Hematopoietic multipotent progenitor cell treated with erythropoietin and hydrocortisone succinate and interleukin-3 and kit ligand, for 4 days (in vitro differentiated cells): Measurements from ENCODE around the gene PLPP6.
A peak's percentile ranks its signal among the peaks of the same experiment; 100 is the strongest.
"Not testable (repeated sequence)": the region's sequence is repeated elsewhere in the genome, so short reads cannot be mapped to it uniquely, and the experiment has no call there.

Experiments
- DNase-seq: peaks from one replicate; pipeline ENCODE4 v3.0.0-alpha.2; 2015

The PLPP6 gene

DNA sequence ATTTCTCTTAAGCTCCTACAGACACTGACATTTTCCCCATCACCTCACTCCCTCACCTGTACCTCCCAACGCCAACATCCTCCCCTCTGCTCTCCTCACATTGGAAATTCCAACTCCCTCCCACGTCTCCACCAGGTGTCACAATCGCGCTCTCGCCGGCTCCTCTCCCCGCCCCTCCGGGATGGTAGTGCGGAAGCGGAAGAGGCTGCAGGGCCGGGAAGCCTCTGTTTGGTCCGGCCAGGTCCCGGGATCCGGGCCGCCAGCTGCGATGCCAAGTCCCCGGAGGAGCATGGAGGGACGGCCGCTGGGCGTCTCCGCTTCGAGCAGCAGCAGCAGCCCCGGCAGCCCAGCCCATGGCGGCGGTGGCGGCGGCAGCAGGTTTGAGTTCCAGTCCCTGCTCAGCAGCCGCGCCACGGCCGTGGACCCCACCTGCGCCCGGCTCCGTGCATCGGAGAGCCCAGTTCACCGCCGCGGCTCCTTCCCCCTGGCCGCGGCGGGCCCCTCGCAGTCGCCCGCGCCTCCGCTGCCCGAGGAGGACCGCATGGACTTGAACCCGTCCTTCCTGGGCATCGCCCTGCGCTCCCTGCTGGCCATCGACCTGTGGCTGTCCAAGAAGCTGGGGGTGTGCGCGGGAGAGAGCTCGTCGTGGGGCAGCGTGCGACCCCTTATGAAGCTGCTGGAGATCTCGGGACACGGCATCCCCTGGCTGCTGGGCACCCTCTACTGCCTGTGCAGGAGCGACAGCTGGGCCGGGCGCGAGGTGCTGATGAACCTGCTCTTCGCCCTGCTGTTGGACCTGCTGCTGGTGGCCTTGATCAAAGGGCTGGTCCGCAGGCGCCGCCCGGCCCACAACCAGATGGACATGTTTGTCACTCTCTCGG is at the start of gene PLPP6:
Gene PLPP6, plus strand, starts transcription at position 187 of the 881 bp plus-strand sequence. Its CDS starts 82 bp downstream, at position 269.
- peak; percentile 92 for DNase-seq

DNA sequence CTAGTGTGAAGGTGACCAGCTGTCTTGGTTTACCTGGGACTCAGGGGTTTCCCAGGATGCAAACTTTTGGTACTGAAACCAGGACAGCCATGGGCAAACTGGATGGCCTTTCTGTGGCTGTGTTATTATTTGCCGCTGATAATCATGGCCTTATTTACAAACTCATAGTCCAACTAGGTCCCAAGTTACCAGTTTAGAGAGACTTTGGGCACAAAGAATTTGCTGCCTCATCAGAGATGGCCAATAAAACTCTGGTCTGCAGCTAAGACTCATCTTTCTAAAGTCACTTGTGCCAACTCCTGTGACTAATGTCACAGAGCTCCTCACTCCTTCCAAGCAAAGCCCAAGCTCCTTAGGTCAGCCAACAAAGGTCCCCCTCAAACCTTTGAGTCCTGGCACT is 47.5 kb upstream of the PLPP6 start:
- no peak for DNase-seq

DNA sequence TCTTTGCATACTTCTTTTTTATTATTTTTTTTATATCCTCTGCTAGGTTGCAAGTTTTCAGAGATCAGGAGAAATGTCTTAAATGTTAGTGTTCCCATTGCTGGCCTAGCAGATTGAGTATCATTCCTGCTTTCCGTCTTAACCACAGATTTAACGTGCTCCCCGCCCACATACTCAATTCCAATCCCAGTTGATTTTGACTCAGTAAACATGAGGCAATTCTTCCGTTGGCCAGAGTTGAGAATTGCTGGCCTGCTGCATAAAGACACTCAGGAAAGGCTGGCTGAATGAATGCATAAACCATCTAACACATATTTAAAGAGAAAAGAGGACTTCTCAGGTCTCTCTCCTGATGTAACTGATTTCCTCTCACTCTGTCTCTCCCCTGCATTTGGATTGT is 46.8 kb upstream of the PLPP6 start:
- DNase-seq, result no peak

DNA sequence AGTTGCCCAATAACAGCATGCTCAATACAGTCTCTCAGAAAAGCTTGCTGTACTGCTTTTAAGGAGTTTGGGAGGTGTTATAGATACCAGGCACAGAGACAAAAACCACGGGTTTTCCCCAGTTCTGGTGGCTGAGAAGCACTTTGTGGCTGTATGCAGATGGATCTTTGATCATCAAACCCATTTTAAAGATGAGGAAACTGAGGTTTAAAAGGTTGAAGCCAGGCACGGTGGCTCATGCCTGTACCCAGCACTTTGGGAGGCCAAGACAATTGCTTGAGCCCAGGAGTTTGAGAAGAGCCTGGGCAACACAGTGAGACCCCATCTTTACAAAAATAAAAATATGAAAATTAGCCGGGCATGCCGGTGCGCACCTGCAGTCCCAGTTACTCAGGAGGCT is 46.3 kb upstream of the PLPP6 start:
- DNase-seq, result no peak

DNA sequence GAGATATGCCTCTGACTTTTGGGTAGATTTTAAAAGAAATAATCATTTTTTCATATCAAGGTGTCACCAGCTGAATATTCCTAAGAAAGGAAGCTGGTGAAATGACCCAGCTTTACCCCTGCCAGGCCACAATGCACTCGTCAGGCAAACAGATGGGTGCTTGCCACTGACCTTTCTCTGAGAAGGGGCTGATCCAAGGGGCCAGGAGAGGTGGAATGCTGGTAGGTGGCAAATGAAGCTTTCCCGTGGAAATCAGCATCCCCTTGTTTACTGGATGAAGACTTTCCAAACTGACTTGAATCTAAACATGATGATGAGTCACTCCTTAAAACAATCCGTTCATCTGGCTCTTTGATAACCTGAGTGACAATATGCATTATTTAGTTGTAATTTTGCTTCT is 44.3 kb upstream of the PLPP6 start:
- DNase-seq, result no peak

DNA sequence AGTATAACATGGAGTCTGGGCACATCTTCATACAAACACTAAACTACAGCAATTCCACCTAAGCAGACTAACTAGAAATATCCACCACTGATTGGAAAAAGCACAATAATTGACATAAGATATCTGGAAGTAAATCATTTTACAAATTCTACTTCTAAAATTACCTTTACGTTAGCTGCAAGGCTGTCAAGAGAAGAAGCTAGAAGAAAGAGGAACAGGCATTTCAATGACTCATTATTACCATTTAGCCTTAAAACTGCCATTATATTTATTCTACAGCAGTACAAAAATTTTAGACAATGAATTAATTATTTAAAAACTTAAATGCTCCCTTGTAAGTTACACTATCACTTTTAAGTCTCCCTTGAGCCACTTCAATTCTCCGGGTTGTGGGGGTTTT is 43.4 kb upstream of the PLPP6 start:
- DNase-seq, result peak; percentile 13

DNA sequence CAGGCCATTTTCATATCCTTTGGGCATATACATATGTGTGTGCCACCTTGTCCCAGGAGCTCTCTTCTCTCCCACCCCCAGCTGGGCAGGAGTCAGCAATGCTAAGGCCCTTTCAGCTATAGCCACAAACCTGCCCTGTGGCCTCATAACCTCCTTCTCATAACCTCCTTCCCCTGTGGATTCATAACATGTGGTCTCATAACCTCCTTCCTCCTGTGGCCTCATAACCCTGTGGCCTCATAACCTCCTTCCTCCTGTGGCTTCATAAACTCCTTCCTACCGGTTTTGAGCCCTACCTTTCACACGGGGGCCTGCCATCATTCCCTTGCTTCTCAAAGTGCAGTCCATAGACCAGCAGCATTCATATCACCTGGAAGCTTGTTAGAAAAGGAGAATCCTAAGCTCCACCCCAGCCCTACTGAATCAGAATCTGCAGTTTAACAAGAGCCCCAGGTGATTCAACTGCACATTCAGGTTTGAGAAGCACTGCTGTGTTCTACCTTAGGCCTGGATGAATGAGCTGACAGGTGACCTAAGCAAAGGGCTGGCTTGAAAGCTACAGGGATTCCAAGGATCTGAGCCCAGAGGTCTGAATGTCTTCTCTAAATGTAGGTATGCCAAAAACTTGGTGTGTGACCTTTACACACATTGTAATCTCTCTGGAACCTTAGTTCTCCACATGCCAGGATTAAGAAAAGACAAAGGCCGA is 41.9 kb upstream of the PLPP6 start:
- peak; percentile 28 for DNase-seq

DNA sequence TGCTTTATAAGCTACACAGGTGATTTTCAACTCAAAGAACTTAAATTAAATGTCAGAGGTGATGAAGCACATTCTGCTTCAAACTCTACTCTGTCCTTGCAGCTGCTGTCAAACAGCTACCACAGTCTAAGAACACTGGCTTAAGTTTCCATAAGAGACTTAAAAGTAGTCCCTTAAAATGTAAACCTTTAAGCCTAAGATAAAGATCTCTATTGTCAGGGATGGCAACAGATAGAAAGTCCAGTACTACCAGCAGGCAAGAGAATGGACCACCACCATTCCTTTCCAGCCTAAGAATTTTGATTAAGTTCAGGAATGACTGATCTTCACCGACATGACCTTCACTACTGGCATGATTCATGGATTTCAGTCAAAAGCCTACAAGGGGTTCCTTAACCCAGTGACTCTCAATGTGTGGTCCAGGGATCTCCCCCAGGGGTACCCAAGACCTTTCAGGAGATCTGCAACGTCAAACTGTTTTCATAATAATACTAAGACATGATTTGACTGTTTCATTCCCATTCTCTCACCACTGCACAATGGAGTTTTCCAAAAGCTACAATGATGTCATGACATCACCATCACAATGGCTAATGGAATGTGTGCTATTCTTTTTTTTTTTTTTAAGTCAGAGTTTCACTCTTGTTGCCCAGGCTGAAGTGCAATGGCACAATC is 41.1 kb upstream of the PLPP6 start:
- DNase-seq, result no peak

DNA sequence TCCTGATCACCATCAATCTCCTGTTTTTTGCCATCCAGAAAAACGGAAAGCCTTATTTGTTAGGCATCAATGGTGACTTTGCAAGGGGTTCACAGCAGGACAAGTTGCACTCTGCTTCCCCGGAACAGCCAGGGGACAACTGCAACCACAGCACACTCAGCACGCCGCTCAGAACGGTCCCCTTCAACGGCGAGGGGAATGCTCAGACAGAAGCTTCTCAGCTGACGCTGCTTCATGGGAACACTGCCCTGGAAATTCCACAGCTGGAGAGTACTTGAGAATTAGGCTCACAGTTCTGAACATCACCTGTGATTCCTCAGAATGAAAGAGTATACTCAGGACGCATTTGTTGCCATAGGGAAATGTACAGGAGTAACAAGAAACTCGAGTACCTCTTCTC is 40.1 kb upstream of the PLPP6 start:
- DNase-seq, result no peak

DNA sequence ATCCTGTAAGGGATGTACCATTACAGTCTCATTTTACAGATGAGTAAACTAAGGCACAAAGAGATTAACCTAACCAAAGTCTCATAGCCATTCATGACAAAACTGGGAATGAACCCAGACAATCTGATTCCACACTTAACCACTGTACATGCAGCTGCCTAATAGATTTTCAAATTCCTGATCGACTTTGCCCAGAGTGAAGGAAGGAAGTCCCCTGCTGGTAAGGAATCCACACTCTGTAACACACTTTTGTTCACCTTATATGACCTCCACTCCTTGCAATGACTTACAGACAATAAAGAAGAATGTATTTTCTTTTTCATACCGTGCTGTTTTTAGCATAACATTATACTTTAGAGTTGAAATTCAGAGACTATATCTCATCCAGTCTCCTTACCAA is 31.3 kb upstream of the PLPP6 start:
- peak; percentile 4 for DNase-seq

DNA sequence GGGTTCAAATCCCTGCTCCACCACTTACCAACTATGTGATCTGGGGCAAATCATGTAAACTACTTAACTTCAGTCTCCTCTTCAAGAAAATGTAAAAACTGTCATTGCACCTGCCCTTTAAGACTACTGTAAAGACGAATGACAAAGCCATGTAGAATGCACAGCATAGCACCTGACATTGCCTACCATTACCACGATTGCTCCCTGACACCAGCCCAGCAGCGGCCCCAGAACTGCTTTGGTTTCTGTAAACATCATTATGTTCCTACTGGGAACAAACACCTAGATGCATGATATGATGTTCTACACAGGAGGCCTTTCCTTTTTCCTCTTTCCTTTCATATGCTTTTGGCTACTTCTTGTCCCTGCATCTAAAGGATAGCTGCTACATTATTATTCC is 23.1 kb upstream of the PLPP6 start:
- DNase-seq, result no peak

DNA sequence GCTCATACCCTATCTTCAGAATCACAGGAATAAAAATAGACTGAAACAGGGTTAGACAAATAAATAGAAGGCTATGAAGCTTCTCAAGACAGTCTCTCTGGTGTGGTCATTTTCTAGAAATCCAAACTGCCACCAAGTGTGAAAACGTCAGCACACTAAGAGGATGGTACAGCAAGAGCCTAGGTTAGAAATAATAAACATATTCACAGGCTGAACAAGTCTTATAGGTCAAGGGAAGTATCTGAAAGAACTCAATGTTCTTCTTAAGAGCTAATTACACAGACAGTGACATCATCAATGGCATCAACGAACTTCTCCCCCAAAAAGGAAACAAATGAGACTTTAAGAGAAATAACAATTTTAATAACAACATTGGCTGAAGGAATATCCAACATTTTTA is 22.7 kb upstream of the PLPP6 start:
- DNase-seq, result no peak

DNA sequence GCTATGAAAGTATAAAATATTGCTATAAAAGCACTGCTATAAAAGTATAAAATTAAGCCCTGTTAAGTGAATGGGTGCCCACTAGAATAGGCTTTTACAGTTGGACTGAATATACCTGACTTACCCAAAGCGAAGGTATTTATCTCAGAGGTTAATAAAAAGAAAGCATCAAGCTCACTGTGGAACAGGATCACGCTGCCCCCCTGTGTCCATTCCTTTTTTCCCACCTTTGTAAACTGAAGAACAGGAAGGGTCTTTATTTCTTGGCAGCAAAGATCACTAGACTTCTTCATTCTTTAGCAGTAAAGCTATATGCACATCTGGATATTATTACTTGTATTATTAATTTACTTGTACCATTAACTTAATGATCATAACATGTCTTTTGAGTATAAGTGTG is 22.1 kb upstream of the PLPP6 start:
- peak; percentile 70 for DNase-seq

DNA sequence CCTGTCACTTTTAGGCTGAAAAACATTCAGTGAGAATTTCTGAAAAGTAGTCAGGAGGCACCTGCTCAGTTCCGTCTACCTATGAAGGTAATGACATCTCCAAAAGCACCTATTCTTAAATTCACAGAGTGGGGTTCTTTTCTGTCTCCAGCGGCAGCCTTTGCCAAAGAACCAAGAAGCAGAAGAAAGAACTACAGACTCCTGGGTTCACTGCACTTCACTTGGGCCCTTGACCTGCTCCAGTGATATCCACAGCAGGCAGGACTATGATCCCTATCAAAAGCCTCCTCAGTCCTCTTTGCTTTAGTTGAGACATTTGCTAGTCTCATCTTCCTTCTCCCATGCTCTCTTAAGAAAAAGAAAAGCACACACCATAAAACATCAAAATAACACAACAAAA is 19.7 kb upstream of the PLPP6 start:
- DNase-seq, result no peak

DNA sequence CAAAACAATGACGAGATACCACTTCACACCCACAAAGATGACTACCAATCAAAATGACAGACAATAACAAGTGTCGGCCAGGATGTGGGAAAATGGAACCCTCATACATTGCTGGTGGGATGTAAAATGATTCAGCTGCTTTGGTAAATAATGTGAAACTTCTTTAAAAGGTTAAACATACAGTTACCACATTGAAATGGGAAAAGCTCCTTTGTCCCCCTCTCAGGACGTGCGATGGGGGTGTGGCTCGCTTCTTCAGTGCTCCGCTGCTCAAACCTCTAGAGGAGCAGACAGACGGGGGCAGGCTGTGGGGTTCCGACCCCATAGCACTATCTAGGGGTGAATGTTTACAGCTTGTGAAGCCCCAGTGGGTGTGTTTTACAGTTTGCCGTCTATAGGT is 8.0 kb upstream of the PLPP6 start:
- no peak for DNase-seq

DNA sequence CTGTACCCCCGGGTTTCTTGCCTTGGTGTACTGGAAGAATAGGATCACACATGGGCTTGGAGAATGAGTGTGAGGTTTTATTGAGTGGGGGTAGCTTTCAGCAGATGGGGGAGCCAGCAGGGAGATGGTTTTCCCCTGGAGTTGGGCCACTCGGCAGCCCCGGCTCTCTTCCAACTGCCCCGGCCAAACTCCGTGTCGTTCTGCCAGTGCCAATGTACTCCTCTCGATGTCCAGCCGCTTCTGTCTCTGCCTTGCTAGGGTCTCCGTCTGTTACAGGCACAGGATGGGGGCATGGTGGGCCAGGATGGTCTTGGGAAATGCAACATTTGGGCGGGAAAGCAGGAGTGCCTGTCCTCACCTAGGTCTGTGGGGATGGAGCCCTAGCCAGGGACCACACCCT is 7.6 kb upstream of the PLPP6 start:
- no peak for DNase-seq

DNA sequence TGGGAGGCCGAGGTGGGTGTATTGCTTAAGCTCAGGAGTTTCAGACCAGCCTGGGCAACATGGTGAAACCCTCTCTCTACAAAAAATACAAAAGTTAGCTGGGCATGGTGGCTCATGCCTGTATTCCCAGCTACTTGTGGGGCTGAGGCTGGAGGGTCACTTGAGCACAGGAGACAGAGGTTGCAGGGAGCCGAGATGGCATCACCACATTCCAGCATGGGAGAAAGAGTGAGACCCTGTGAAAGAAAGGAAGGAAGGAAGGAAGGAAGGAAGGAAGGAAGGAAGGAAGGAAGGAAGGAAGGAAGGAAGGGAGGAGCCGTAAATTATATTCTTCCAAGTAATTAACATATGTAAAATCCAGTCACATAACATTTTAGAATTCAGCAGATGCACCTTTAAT is 5.9 kb upstream of the PLPP6 start:
- not testable (repeated sequence) for DNase-seq

DNA sequence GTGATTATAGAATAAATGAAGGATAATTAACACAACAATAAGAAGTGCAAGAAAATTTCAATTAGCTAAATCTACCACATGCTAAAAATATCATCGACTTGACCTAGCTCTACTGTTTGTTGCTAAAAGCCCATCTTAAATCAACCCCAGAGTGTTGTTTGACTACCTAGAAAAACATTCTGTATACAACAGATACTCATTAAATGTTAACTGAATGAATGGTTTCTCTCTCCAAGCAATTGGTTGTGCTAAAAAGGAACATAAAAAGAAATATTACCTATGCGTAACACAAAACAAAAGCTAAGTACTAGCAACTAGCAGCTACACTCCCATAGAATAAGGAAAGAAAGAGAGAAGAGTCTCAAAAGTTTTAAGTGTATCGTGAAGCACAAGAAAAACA is 5.5 kb upstream of the PLPP6 start:
- no peak for DNase-seq

DNA sequence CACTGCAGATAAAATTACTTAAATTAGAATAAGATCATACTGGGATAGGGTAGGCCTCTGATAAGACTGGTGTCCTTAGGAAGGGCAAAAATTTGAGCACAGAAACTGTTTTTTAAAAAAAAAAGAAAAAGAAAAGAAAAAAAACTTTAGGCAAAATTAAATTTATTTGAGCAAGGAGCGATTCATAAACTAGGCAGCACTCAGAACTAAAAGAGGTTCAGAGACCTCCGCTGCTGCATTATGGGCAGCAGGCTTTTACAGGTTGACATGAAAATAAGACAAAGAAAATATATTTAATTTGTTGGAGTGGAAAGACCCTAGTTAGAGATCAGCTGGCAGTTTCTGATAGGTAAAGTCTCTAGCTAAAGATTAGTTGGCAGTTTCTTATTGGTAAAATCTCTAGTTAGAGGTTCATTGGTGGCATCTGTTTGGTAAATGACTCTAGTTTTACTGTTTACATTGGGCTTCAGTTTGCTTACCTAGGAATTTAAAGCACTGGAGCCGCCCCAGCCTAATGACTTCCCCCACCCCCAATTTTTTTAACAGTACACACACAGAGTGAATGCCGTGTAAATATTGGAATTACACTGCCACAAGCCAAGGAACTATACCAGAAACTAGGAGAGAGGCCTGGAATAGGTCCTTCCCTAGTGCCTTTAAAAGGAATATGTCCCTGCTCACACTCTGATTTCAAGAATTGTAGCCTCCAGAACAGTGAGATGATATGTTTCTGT is 4.5 kb upstream of the PLPP6 start:
- DNase-seq, result no peak

DNA sequence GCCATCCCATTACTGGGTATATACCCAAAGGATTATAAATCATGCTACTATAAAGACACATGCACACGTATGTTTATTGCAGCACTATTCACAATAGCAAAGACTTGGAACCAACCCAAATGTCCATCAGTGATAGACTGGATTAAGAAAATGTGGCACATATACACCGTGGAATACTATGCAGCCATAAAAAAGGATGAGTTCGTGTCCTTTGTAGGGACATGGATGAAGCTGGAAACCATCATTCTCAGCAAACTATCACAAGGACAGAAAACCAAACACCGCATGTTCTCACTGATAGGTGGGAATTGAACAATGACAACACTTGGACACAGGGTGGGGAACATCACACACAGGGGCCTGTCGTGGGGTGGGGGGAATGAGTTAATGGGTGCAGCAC is 1.4 kb upstream of the PLPP6 start:
- not testable (repeated sequence) for DNase-seq

DNA sequence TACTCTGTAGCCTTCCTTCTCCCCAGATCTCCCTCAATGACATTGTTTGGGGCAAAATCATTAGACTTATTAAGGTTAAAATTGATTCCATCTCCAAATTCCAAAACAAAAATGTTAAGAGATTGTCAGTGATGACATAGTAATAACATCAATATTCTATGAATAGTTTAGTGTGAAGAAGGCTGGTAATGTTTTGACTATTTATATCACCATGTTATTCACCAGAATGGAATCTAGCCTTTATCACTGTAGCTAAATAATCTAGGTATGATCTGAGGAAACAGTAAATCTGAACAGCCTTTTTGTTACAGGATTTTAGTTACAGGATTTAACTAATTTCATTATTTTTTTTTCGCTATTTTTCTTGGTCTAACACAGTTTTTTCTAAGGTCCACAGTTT is 929 bp upstream of the PLPP6 start:
- no peak for DNase-seq

DNA sequence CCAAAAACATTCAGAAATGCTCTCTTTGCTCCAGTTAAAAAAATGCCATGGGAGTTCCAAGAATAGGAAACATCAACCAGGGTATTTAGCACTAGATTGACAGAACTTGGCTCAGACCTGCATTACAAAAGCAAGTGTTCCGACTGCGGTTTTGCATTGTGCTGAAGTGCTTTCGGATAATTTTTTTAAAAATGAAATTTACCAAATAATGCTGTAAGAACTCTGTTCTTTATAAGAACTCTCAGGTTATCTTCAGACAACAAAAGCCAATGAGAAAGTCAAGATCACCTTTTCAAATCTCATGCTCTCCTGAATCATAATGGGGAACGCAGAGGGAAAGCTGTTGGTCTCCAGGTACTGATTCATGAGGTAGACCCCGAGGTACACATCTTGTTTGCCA is 483 bp upstream of the PLPP6 start:
- DNase-seq, result no peak
